ENCODE results near the gene TTC33. TPM values are rescaled to one million over a fixed set of nuclear protein-coding genes. Genes with fewer than 3 reads are reported as not detected.

Gene TTC33
- polyA plus RNA-seq, 1 donor from 2014 or later: 73.5 TPM

DNA sequence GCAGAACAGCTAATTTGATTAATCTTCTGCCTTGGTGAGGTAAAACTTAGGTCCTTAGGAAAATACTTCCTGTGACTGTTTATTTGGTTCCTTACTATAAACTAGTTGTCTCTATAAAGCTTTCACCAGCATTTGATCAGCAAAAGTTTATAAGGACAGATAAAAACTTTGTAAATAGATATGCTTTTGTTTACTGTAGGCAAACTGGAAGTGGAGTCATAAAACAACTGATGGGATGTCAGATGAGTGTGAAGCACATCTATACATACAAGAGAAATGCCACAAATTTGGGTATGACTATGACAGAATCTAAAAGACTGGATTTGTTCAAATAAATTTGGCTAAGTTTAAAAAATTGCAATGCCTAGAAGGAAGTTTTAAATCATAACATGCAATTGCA lies 70.6 kb downstream of the TTC33 start:
- no peak overlapping the region for H3K4me3 ChIP-seq (ENCODE audit: low read length)
- peaks cover 5% of the 10 kb centered on the region for H3K9me3 ChIP-seq (ENCODE audit: low read length)
- no peaks in the 10 kb centered on the region for H3K79me2 ChIP-seq (replicated peaks; ENCODE audit: insufficient read depth, low read length)
- no peak overlapping the region for H2AFZ ChIP-seq (ENCODE audit: low read depth, low read length)
- H3K9me2 ChIP-seq (ENCODE audit: insufficient read depth, low read length): no peaks in the 10 kb centered on the region
- no peak overlapping the region for H3K4me2 ChIP-seq (ENCODE audit: low read length)
- no peak overlapping the region for H3K9ac ChIP-seq (ENCODE audit: low read length)
- no peak overlapping the region for H3K27ac ChIP-seq (ENCODE audit: low read length)
- H4K20me1 ChIP-seq (ENCODE audit: insufficient read depth): no peaks in the 10 kb centered on the region
- H3K27me3 ChIP-seq (ENCODE audit: insufficient read depth, low read depth, low read length): peaks cover 36% of the 10 kb centered on the region
- no peaks in the 10 kb centered on the region for H3K36me3 ChIP-seq (ENCODE audit: insufficient read depth, low read length)
- TF ChIP-seq REST (IDR thresholded peaks at IDR 0.05; ENCODE audit: borderline replicate concordance) (no peak), TAF1 (IDR thresholded peaks at IDR 0.05; ENCODE audit: low read depth) (no peak)
- H3F3A ChIP-seq (ENCODE audit: insufficient read depth, low read length, poor library complexity, severe bottlenecking): no peaks in the 10 kb centered on the region

DNA sequence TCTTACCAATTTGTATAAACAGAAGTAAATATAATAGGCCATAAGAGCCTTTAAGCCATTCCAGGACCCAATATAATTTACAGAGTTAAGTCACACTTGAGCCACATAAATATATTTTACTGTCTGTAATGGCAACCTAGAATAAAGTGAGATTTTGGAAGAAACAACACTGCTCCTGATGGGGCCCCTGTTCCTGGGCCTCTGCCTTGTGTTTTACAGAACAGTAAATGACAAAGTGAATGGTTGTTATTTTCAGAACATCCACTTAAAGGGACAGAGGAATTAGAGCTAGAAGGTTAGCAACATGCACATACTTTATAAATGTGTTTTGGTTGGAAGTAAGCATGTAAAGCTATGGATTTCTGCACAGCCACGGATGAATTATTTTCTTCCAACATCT lies 72.5 kb downstream of the TTC33 start:
- H3K9me2 ChIP-seq (ENCODE audit: insufficient read depth, low read length): no peaks in the 10 kb centered on the region
- no peak overlapping the region for H3K27ac ChIP-seq (ENCODE audit: low read length)
- H2AFZ ChIP-seq (ENCODE audit: low read depth, low read length): no peak overlapping the region
- H3K9me3 ChIP-seq (ENCODE audit: low read length): peaks cover 5% of the 10 kb centered on the region
- no peak overlapping the region for H3K4me2 ChIP-seq (ENCODE audit: low read length)
- H3K36me3 ChIP-seq (ENCODE audit: insufficient read depth, low read length): no peaks in the 10 kb centered on the region
- no peak overlapping the region for H3K9ac ChIP-seq (ENCODE audit: low read length)
- H3F3A ChIP-seq (ENCODE audit: insufficient read depth, low read length, poor library complexity, severe bottlenecking): no peaks in the 10 kb centered on the region
- H3K4me3 ChIP-seq (ENCODE audit: low read length): peak overlapping the region; percentile 74
- no peaks in the 10 kb centered on the region for H4K20me1 ChIP-seq (ENCODE audit: insufficient read depth)
- TF ChIP-seq TAF1 (IDR thresholded peaks at IDR 0.05; ENCODE audit: low read depth) (no peak), POLR2AphosphoS5 (IDR thresholded peaks at IDR 0.05) (no peak), EP300 (conservative IDR thresholded peaks at IDR 0.05; ENCODE audit: poor library complexity, severe bottlenecking) (no peak), SMC3 (conservative IDR thresholded peaks at IDR 0.05; ENCODE audit: poor library complexity) (no peak), MXI1 (conservative IDR thresholded peaks at IDR 0.05; ENCODE audit: poor library complexity, severe bottlenecking) (no peak), EZH2 (IDR thresholded peaks at IDR 0.05; ENCODE audit: borderline replicate concordance, insufficient read depth, low read length, poor library complexity, severe bottlenecking) (no peak), REST (IDR thresholded peaks at IDR 0.05; ENCODE audit: borderline replicate concordance) (no peak), RAD21 (conservative IDR thresholded peaks at IDR 0.05) (no peak)
- TF ChIP-seq, protein P1, sequence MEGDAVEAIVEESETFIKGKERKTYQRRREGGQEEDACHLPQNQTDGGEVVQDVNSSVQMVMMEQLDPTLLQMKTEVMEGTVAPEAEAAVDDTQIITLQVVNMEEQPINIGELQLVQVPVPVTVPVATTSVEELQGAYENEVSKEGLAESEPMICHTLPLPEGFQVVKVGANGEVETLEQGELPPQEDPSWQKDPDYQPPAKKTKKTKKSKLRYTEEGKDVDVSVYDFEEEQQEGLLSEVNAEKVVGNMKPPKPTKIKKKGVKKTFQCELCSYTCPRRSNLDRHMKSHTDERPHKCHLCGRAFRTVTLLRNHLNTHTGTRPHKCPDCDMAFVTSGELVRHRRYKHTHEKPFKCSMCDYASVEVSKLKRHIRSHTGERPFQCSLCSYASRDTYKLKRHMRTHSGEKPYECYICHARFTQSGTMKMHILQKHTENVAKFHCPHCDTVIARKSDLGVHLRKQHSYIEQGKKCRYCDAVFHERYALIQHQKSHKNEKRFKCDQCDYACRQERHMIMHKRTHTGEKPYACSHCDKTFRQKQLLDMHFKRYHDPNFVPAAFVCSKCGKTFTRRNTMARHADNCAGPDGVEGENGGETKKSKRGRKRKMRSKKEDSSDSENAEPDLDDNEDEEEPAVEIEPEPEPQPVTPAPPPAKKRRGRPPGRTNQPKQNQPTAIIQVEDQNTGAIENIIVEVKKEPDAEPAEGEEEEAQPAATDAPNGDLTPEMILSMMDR (IDR thresholded peaks at IDR 0.05; ENCODE audit: poor library complexity, severe bottlenecking): no peak
- H3K27me3 ChIP-seq (ENCODE audit: insufficient read depth, low read depth, low read length): peaks cover 53% of the 10 kb centered on the region
- no peaks in the 10 kb centered on the region for H3K79me2 ChIP-seq (replicated peaks; ENCODE audit: insufficient read depth, low read length)

All from neural cell (in vitro differentiated cells).